Superior temporal gyrus (tissue), 1 donor: ENCODE results near the gene NEDD9.
A peak's percentile ranks its signal among the peaks of the same experiment; 100 is the strongest.

Experiments used
- DNase-seq: peaks from one replicate; pipeline ENCODE4 v3.0.0-alpha.2; 2016; ENCODE audit errors: extremely low spot score

NEDD9 gene

DNA sequence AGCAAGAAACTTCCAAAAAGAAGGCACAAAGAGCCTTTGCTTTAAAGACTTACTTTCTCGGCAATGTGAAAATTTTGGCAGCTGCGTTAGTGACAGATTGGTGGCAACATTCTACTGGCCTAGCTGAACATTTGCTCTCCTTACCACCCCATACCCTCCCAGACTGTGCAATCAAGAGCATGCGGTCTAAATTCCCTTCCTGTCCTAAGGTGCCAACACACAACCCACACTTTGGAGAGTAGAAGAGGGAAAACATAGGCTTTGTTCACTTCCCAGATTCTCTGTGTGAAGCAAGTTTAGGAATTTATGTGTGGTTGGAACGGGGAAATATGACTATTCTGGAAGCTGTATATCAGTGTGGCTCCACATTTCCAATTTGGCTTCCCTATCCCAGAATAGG lies 29.8 kb upstream of the NEDD9 start:
- DNase-seq: peak; percentile 65

- no peak for DNase-seq
These were observed 28.0 kb upstream of the NEDD9 start for GRCh38 chr6:11260249-11261038.

GRCh38 chr6:11258260-11259237 lies 26.1 kb upstream of the NEDD9 start:
- no peak for DNase-seq

GRCh38 chr6:11255610-11256009 lies 23.1 kb upstream of the NEDD9 start:
- no peak for DNase-seq

- DNase-seq: no peak
These were observed 21.1 kb upstream of the NEDD9 start for GRCh38 chr6:11253594-11253993.

DNA sequence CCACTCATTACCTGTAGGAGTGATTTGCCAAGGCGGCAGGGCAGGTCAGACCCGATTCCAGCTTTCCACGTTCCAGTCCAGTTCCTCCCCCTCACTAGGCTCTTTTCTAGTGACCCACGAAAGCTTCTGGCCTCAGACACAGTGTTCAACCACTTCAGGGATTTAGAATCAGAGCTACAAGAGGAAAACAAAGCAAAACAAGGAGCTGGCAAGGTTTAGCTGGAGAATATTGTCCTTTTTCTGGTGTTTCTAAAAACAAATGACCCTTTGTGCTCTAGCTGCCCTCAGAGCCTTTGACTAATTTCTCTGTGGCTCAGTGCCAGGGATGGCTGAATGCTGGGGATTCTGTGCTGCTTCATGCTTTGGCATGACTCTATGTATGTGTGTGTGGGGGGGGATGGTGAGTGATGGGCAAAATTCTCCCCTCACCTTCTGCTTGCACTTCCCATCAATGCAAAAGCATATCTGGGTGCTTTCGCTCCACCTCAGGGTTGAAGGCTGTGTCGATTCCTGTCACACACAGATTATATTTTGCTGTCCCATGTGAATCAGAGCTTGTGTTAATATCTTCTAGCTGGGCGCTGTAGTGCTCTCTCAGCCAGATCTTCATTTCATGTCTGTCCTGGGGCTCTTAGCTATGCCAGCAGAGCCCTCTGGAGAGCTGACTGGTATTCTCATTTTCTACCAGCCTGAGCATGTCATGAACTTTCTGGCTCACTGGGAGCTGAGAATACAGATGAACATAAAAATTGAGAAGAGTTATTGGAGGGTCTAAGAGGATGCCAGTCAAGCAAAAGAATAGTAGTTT lies 19.3 kb upstream of the NEDD9 start:
- peak; percentile 90 for DNase-seq

DNA sequence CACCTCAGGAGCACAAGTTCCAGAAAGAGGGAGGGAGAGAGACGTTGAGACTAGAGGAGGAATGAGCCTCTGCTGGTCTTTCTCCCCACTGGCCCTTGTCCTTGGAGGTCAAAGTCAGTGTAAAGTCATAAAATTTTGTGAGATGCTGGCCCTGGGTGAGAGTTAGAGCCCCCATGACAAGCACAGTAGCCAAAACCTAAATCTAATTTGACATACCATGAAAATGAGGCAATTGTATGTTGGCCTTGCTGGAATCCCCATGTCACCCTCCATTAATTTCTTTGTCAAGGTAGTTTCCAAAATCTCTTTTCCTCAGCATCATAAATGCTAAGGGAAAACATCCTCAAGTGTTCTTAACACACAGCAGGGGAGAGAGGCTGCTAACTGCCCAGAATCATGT lies 17.6 kb upstream of the NEDD9 start:
- no peak for DNase-seq

GRCh38 chr6:11248974-11249761 lies 16.7 kb upstream of the NEDD9 start:
- DNase-seq: no peak

GRCh38 chr6:11246722-11247121 lies 14.3 kb upstream of the NEDD9 start:
- DNase-seq: no peak

- DNase-seq: no peak
These were observed 13.2 kb upstream of the NEDD9 start for GRCh38 chr6:11245381-11246256.

DNA sequence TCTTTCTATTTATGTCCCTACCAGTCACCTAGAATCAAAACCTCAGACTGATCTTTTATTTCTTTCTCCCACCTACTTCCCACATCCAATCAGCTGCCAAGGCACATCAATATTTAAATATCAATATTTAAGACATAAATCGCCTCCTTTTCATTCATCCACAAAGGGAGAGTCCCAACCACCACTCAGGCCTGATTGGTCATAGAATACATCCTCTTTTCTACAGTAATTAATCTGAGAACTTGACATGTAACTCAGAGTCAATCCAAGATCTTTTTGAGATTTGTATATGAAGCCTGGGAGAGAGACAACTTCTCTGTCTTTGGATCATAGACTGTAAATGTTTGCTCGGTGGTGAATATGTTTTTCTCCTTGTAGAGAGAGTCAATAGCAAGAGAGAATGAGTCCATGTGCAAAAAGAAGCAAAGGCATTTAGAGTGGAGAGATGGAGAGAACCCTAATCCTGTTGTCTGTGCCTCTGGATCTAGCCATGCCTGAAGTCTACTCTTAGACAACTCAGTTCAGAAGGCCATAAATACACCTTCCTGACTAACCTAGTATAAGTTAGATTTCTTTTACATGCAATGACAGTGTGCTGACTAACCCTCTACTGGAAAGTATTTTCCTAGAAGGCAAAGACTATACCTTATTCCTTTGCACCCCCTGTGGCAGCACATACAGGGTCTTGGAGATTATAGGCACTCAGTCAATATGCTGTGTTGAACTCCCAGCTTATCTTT lies 12.1 kb upstream of the NEDD9 start:
- no peak for DNase-seq

DNA sequence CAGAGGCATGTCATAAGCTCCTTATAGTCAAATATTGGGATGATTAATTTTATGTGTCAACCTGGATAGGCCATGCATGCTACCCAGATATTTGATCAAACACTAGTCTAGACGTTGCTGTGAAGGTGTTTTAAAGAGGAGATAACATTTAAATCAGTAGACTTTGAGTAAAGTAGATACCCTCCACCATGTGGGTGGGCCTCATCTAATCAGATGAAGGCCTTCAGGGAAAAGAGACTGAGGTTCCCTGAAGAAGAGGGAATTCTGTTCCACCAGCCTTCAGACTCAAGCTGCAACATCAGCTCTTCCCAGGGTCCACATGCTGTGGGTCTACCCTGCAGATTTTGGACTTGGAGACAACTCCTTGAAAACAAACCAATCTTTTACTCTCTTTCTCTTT lies 11.4 kb upstream of the NEDD9 start:
- DNase-seq: no peak

GRCh38 chr6:11242711-11243110 lies 10.2 kb upstream of the NEDD9 start:
- DNase-seq: no peak

- DNase-seq: peak; percentile 64
These were observed 9.3 kb upstream of the NEDD9 start for GRCh38 chr6:11241793-11242201.

DNA sequence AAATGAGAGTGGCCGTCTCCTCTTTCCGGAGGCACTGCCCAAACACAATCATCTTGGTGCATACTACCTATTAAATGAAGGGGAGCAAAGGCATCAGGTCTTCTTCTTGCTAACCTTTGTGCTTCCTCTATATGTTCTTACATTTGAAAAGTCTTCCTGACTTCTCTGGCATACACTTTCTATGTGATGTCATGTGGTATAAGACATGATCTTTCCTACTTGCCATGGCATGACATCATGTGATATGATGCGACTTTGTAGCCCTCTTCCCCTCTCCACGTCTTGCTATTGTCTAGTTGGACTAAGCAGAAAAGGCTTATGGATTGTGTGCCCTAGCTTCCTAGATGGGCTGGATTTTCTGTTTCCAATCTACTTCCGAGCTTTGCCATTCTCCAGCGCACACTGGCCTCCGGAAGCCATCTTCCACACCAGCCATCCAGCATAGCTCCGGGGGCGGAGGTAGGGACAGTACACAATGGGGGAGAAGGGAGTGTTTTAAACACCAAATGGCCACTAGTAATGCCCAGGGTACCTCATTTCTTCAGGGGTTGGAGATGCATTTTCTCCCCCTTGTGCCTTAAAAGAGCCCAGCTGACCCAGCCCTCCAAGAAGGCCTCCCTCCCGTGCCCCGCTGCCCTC lies 8.8 kb upstream of the NEDD9 start:
- DNase-seq: no peak

GRCh38 chr6:11237956-11238355 lies 5.5 kb upstream of the NEDD9 start:
- no peak for DNase-seq

GRCh38 chr6:11237428-11237827 lies 5.0 kb upstream of the NEDD9 start:
- DNase-seq: no peak

DNA sequence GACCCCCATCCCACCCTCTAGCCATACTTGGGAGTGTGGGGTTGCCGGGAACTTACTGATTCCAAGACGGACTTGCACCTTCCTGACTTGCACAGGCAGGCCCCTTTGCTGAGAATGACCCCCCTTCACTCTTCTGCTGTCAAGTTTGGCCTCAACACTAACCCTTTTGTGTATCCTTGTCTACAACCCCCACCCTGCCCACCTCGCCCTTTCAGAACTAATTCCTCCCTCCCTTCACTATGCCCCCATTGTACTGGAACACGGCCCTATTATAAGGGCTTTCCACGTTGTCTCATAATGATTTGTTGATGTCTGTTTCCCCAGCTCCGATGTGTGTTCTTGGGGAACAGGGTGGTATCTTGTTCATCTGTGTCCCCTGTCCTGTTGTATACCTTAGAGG lies 4.4 kb upstream of the NEDD9 start:
- no peak for DNase-seq
